ENCODE data around the gene UTRN.

The UTRN gene

GRCh38 chr6:144307880-144308279 is 22.7 kb downstream of the UTRN start:
- no peak for DNase-seq
- intact Hi-C loops (cut with DNase I), result no loop called here

- intact Hi-C loops (cut with DNase I), result no loop called here
- DNase-seq, result no peak
These were observed 25.6 kb downstream of the UTRN start for GRCh38 chr6:144310765-144311164.

DNA sequence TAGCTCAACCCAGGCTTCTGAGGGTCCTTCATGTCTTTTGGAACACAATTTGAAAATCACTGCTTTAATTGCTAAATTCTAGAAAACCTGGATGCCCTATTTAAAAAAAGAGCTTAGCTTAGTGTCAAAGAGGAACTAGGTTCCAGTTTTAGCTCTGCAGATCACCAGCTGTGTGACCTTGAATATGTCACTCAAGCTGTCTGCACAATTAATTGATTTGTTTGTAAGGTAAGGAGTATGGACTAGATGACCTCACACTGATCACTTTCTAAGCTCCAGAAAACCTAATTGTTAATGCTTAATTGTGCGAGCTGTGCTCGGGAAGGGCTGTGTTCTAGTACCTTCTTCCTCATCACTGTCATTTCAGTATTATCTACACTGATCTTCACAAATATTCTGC is 26.2 kb downstream of the UTRN start:
- intact Hi-C loops (cut with DNase I), result no loop called here
- no peak for DNase-seq

DNA sequence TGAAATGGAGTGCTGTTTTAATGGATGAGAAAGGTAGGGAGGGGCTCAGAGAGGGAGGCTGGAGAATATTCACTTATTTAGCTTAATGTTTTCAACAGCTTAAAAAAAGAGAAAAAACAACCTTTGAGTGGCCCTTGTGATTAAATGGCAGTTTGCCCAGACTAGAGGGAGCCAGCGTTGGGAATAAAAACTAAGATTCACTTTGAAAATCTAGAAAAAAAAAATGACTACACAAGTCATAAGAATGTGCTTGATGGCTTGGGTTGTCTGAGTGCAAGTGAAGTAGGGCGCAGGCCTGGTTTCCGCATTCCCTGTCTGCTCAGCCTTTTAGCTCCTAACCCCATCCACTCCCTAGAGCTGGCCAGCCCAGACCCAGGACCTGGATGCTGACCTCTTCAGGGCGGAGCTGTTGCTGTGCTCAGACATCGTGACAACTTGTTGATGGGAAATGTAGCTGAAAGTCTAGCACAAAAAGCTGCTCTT is 28.9 kb downstream of the UTRN start:
- intact Hi-C loops (cut with DNase I), result no loop called here
- DNase-seq, result peak in 1 of 10 donors; percentile 86

DNA sequence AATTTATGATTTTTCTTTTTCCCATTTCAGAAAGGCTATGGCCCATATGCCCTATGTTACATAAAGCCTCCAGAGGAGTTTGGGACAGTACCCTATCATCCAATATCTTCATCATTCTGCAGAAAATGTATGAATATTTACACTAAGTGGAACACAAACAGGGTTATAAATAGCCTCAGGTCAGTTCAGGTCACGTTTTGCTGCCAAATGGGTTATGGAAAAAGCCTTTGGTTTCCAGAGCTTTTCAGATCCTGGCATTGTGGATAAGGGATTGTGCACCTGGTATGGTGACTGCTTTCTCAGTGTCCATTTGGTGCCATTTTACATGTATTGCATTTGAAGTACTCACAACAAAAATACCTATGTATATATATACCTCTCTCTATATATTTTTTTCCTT is 29.4 kb downstream of the UTRN start:
- intact Hi-C loops (cut with DNase I), result no loop called here
- no peak for DNase-seq

- intact Hi-C loops (cut with DNase I), result no loop called here
- no peak for DNase-seq
These were observed 30.3 kb downstream of the UTRN start for GRCh38 chr6:144315226-144315980.

DNA sequence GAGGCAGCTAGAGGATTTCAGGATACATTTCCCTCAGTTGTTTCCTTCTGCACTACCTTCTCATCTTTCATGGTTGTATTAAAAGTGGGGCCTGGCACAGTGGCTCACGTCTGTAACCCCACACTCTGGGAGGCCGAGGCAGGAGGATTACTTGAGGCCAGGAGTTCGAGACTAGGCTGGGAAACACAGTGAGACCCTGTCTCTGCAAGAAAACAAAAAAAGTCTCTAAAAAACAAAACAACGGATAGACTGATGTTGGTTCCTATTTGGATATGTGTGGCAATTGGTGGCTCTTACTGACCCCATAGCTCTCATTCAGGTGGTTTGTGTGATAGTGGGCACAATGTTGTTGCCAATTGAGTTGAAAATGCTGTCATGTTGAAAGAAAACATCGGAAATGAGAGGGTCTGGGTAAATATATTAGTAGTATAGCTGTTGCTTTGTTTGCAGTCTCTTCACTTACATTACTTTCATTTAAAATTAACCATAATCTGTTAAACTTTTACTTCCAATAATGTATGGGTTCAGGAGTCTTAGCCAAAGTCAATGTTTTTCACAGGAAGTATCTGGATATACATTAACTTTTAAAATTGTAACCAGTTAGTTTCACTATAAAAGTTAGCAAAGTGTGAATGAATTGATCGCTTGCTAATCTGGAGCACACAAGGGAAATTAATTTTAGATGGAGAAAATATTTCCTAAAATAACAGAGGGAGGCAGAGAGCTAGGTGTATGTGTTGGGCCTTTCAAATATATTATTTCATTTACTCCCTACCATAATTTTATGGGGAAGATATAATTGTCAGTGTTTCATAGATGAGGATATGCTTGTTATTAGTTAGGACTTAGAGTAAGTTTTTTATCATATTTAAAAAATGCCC is 31.1 kb downstream of the UTRN start:
- DNase-seq, result no peak
- intact Hi-C loops (cut with DNase I), result no loop called here

DNA sequence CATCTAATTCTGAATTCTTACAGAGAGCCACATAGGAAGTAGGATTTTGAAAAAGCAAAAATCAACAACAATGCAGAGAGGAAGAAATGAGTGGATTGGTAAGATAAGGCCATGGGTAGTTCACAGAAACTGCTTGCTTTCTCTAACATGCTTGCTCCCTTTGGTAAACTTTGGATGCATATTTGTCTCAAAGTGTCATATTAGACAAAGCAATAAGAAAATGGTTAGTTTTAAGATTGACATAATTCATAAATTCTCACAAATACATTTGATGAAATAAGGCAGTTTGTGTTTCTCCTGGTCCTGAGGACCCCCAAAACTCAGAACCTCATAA is 31.7 kb downstream of the UTRN start:
- intact Hi-C loops (cut with DNase I), result no loop called here
- DNase-seq, result no peak

DNA sequence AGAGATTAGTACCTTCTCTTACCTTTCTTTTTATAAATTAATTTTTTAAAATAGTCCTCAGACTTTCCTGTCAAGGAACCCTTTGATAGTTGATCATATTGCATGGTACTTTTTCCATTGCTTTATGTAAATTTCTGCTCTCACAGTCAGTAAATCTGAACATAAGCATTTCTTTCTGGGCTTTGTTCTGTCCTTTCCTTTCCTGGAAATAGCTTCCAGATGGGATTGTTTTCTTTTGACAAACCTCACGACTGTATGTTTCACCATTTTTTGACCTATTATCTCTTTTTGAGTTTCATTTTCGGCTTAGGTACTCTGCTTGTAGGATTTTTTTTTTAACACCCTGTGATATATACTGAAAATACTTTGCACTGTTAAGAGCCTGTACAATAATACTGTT is 32.6 kb downstream of the UTRN start:
- intact Hi-C loops (cut with DNase I), result no loop called here
- DNase-seq, result no peak

- DNase-seq, result no peak
- intact Hi-C loops (cut with DNase I), result no loop called here
These were observed 34.1 kb downstream of the UTRN start for GRCh38 chr6:144319211-144319610.

DNA sequence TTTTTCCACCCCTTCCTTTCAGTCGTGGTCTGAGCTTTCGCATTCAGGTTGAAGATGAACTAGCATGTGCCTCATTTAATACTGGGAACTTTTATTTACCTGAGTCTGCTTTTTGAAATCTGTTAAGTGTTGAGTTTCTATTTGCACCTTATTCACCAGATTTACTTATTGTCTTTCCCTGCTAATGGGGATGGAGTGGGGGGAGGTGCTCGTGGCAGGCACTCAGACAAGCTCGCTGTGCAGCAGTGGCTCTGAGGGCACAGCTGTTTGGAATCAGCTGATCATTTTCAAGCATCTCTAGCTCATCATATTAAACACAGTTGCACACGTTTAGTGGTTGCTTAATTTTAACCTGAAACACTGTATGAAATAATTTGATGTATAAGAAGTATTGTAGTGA is 35.6 kb downstream of the UTRN start:
- intact Hi-C loops (cut with DNase I), result no loop called here
- DNase-seq, result no peak

DNA sequence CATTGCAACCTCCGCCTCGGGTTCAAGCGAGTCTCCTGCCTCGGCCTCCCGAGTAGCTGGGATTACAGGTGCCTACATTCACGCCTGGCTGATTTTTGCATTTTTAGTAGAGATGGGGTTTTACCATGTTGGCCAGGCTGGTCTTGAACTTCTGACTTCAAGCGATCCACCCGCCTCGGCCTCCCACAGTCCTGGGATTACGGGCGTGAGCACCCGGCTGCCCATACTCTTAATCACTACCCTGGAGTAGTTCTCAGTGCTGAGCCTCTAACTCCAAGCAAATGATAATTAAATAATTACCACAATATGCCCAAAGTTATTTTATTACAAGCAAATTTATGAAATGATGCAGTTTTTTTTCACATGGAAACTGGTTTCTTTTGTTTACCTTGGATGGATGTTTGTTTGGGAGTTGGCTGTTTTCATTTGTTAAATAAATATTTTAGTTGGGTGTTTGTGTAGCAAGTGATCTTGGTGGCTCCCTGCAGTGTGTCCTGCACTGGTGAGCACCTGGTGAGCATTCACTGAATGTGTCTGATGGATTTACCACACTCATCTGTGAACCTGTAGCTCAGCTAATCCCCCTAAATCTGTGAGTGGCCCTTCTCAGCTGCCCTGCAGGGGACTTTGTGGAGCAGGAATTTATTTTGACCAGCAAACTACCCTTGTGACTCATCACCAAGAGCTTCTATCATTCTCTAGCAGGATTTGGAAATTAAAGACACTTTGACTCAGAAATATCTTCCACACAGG is 36.9 kb downstream of the UTRN start:
- DNase-seq, result no peak
- intact Hi-C loops (cut with DNase I), result no loop called here

- no peak for DNase-seq
These were observed 40.1 kb downstream of the UTRN start for GRCh38 chr6:144325232-144325631.

DNA sequence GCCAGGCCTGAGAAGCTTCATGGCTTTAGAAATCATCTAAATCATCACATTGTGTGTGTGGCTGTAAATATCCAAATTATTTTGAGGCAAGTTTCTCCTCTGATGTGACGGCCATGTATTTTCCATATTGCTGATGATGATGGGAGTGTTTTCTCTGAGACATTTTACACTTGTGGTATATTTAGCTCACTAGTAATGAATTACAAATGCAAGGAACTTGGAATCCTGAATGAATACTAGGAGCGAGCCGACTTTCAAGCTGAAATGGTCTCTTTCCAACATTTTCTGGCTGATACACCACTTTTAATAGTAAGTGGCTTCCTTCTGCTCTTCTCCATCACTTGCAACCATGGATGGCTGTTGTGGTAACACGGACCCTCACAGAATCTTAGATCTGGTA is 41.3 kb downstream of the UTRN start:
- DNase-seq, result no peak
- intact Hi-C loops (cut with DNase I), result no loop called here

More at GRCh38 chr6:144325232-144325631, 40.1 kb downstream of the UTRN start:
- intact Hi-C loops (cut with DNase I), result no loop called here

DNA sequence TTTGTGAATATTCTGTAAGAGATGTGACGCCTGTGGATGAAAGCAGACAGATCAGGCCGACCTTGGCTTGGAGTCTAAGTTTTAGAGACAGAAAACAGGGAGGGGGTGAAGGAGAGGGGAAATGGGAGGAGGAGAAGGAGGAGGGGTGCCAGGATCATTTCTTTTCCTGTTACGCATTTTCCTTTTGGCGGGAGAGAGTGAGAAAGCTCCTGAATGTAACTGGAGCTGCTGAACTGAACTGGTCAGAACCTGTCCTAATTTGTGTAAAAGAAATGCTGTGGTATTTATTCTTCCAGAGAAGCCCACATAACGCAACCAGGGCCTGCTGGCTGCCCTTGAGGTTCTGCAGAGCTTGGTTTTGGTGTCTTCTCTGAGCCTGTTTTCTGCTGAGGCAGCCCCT is 41.9 kb downstream of the UTRN start:
- intact Hi-C loops (cut with DNase I), result no loop called here

DNA sequence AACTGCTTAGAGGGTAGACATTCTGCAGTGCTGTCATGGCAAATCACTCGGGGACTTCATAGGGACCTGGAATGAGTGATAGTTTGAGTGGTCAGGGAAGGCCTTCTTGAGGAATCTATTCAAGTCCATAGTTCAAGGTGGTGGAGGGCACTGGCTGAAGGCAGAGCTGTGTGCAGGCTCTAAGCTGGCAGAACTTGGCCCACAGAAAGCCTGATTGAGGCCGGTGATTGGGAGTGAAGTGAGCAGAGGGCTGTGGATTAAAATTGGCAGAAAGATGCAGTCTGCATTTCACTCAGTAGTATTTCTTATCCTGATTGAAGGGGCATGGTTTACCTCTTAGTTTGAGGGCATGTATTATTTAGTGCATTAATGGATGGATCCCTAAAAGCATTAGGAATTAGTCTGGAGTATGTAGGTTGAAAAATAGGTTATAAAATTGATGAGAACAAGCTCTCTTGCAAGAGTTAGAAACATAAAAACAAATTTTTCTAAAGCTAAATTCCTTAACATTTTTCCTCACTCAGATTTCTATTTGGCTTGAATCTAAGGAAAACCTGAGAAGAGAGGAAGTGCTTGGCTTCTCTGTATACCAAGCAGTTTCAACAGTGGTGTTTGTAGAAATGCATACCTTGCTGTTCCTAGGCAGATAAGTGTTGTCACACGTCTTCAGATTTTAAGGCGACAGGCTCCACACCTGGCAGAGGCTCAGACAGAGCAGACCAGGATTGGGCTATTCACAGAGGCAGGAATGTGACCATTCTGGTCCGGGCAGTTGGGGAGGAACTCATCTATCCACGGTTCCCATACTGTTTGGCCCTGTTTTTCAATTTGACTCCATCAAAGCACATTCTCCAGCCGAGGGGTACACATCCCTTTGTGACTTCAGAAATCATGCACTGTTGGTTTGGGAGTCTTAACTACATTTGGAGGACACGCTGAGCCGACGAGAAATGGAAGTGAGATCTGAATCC is 45.2 kb downstream of the UTRN start:
- no peak for DNase-seq
- intact Hi-C loops (cut with DNase I), result no loop called here

More for the DNA sequence above, 41.9 kb downstream of the UTRN start:
- no peak for DNase-seq

- DNase-seq, result no peak
- intact Hi-C loops (cut with DNase I), result no loop called here
These were observed 46.4 kb downstream of the UTRN start for GRCh38 chr6:144331491-144331969.

DNA sequence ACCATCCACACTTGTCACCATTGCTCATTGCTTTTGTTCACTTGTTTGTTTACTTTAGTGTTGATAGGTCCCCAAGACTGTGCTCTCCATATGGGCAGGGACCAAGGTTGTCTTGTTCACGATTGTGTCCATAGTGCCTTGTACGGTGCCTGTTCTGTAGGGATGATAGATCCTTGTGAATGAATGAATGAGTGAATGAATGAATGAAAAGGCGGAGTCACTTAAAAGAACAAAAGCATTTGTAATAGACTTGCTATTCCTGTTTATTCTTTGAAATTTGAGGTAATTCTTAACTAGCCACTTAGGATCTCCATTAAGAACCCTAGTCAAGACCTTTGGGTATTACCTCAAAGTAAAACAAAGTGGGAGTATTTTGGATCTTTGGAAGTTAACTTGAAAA is 47.0 kb downstream of the UTRN start:
- no peak for DNase-seq
- intact Hi-C loops (cut with DNase I), result no loop called here

DNA sequence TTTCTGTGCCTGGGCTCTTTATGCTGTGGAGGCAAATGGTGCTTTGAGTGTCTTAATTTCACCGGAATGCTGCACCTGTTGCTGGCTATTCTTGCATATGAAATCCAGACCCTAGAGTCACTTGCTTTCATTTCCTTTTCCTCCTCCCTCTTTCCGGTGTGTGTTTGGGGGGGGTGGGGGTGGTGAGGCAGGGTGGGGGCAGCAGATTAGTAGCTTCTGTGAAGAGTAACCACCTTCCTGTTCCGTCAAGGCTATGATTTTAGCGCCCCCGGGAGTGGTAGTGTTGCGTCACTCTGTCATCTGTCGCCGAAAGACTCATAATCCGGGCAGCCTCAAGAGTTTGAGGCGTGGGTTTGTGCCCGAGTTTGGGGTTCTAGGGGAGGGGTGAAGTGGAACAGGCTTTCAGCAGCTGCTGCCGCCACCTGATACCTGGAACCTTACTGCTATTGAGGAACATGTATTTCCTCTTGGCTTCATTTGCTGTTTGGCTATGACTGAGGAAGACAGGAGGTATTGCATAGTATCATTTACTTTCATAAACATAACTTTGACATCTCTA is 49.1 kb downstream of the UTRN start:
- intact Hi-C loops (cut with DNase I), result no loop called here
- DNase-seq, result no peak
